ENCODE measurements around the gene HOXD12. TPM values are rescaled to one million over a fixed set of nuclear protein-coding genes. Genes with fewer than 3 reads are reported as not detected.

HOXD12 gene
- total RNA-seq, 2 donors from 2014 or later, result not detected

DNA sequence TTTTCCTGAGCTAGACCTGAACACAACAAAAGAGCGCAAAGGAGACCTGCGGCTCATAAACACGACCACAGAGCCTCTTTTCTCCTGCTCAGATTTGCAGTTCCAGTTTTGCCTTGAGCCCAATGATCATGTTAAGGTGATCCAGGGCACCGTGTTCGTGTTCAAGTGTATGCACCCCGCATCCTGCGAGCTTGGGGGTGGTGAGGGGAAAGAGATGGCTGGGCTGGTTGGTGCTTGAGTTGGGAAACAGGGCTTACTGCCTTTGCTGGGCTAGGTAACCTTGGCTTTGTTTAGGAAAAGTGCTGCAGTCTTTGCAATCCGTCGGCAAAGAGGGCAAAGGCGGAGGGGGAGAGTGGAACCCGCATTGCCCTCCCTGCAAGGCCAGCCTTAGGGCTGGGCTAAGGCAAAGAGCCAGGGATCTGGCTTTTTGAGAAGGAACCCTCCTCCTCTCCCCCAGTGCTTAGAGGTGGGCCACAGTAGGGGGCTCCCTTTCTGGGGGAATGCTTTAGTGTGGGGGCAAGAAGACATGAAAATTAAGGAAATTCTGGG, 18.3 kb downstream of the HOXD12 start:
- H3K27me3 ChIP-seq (replicated peaks; ENCODE audit: insufficient read depth), result peaks cover 73% of the 10 kb centered on the region
- no peaks in the 10 kb centered on the region for H3K36me3 ChIP-seq
- TF ChIP-seq, protein P1, sequence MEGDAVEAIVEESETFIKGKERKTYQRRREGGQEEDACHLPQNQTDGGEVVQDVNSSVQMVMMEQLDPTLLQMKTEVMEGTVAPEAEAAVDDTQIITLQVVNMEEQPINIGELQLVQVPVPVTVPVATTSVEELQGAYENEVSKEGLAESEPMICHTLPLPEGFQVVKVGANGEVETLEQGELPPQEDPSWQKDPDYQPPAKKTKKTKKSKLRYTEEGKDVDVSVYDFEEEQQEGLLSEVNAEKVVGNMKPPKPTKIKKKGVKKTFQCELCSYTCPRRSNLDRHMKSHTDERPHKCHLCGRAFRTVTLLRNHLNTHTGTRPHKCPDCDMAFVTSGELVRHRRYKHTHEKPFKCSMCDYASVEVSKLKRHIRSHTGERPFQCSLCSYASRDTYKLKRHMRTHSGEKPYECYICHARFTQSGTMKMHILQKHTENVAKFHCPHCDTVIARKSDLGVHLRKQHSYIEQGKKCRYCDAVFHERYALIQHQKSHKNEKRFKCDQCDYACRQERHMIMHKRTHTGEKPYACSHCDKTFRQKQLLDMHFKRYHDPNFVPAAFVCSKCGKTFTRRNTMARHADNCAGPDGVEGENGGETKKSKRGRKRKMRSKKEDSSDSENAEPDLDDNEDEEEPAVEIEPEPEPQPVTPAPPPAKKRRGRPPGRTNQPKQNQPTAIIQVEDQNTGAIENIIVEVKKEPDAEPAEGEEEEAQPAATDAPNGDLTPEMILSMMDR (IDR thresholded peaks at IDR 0.05), result no peak
- H3K4me3 ChIP-seq, result no peak overlapping the region
- DNase-seq (ENCODE audit: low spot score) (no peak), ATAC-seq (ENCODE audit: insufficient number of reproducible peaks, low FRiP score, low read depth) (no peak)
- no peaks in the 10 kb centered on the region for H3K9me3 ChIP-seq
- H3K27ac ChIP-seq, result peak overlapping the region in 1 of 2 donors; percentile 34
- H3K4me1 ChIP-seq (ENCODE audit: control insufficient read depth in 1 of 2, low read depth in 2 of 2), result peaks cover 2 to 18% of the 10 kb centered on the region in 2 donors

DNA sequence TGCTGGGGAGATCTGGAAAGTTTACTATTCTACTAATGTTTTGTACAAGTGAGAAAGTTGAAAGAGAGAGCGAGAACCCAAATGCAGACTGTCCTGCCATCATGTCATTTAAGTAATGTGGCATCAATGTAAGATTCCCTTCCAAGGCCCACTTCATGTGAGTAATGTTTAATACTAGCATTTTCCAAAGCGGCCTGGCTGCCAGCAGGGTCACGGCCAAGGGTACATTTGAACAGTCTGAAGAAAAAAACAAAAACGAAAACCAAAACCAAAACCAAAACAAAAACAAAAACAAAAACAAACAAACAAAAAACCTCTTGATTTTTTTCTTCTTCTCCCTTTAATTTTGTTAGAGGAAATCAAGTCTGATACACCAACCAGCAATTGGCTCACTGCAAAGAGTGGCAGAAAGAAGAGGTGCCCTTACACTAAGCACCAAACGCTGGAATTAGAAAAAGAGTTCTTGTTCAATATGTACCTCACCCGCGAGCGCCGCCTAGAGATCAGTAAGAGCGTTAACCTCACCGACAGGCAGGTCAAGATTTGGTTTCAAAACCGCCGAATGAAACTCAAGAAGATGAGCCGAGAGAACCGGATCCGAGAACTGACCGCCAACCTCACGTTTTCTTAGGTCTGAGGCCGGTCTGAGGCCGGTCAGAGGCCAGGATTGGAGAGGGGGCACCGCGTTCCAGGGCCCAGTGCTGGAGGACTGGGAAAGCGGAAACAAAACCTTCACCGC, 19.2 kb downstream of the HOXD12 start:
- H3K4me1 ChIP-seq (ENCODE audit: control insufficient read depth in 1 of 2, low read depth in 2 of 2), result peaks cover 7 to 24% of the 10 kb centered on the region in 2 donors
- H3K27ac ChIP-seq, result no peak overlapping the region
- H3K36me3 ChIP-seq, result no peaks in the 10 kb centered on the region
- TF ChIP-seq, protein P1 (IDR thresholded peaks at IDR 0.05), result no peak
- no peak overlapping the region for H3K4me3 ChIP-seq
- H3K9me3 ChIP-seq, result no peaks in the 10 kb centered on the region
- H3K27me3 ChIP-seq (replicated peaks; ENCODE audit: insufficient read depth), result peaks cover 70% of the 10 kb centered on the region
- ATAC-seq (ENCODE audit: insufficient number of reproducible peaks, low FRiP score, low read depth) (no peak), DNase-seq (ENCODE audit: low spot score) (no peak)

DNA sequence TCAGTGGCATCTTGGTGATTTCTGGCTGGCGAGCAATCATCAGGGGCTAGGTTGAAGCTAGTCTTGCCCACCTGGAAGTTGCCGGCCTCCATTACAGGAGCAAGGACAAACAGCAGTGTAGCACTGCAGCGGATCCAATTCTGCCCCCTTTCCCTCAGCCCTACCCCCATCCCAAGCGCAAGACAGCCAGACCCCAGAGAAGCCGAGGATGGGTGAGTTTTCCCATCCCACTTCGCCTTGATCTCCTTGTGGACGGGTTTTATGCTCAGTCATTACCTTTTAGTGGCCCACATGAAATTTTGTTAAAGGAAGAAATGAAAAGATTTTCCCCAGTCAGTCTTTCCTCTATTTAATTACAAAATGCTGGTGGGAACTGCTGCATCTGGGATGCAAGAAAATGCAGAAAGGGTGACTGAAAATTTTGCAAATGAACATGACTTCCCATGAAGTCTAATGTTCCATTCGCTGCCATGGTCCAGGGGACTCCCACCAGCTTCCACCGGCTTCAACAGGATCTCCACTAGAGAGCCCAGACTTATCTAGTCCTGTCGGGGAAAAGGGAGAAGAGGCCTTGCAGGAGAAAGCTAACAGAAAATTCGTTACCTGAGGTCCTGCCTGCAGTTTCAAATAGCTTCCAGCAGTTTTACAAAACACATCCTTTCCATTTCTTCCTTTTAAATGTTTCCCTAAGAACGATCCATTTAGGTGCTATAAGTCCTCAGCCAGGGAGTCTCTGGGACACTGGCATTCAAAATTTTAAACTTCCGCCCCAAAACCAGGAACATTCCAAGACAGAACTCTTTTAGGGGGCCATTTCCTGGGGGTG, 21.0 kb downstream of the HOXD12 start:
- H3K4me3 ChIP-seq, result no peak overlapping the region
- TF ChIP-seq, protein P1 (IDR thresholded peaks at IDR 0.05), result no peak
- H3K4me1 ChIP-seq (ENCODE audit: control insufficient read depth in 1 of 2, low read depth in 2 of 2), result peaks cover 7 to 24% of the 10 kb centered on the region in 2 donors
- H3K36me3 ChIP-seq, result no peaks in the 10 kb centered on the region
- no peak overlapping the region for H3K27ac ChIP-seq
- ATAC-seq (ENCODE audit: insufficient number of reproducible peaks, low FRiP score, low read depth) (no peak), DNase-seq (ENCODE audit: low spot score) (no peak)
- no peaks in the 10 kb centered on the region for H3K9me3 ChIP-seq
- peaks cover 62% of the 10 kb centered on the region for H3K27me3 ChIP-seq (replicated peaks; ENCODE audit: insufficient read depth)

DNA sequence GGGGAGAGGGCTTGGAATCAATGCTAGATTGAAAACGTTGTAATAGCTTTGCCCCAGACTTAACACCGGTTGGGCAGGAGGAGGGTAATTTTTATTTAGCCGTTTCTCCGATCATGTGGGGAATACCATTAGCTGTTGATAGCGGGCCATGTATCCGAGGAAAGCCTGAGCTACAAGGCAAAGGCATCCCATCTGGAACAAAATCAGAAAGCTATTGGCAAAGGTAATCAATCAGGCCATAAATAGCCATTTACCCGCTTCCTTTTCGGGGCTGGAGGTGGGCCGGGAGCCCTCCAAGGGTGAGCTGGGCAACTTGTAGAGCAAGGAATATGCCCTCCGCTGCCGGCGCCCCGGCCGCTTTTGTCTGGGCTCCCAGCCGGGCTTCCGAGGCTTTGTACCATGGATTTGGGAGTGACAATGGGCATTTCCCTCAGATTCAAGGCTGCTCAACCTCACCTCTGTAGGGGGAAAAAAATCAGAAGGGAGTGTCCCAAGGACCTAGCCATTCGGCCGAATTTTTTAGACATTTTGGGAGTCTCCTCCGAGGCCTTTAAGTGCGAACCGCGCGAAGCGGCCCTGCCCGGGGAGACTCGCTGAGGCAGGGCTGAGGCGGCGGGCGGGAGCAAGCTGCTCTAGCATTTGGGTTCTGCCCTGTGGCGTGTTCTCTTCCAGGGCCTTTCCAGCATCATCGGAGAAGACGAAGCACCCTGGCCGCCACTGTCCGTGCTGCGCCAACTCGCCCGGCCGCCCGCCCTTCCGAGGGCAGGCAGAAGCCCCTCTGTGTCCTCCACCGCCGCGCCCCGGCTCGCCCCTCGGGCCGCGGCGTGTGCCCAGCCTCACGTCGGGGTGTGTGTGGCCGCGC, 21.8 kb downstream of the HOXD12 start:
- no peak overlapping the region for H3K27ac ChIP-seq
- H3K9me3 ChIP-seq, result no peaks in the 10 kb centered on the region
- TF ChIP-seq, protein P1 (IDR thresholded peaks at IDR 0.05), result no peak
- H3K27me3 ChIP-seq (replicated peaks; ENCODE audit: insufficient read depth), result peaks cover 54% of the 10 kb centered on the region
- H3K4me3 ChIP-seq, result peak overlapping the region; percentile 72
- ATAC-seq (ENCODE audit: insufficient number of reproducible peaks, low FRiP score, low read depth), result no peak
- no peaks in the 10 kb centered on the region for H3K36me3 ChIP-seq
- DNase-seq (ENCODE audit: low spot score), result no peak
- H3K4me1 ChIP-seq (ENCODE audit: control insufficient read depth in 1 of 2, low read depth in 2 of 2), result peaks cover 7 to 20% of the 10 kb centered on the region in 2 donors
